Measurements from ENCODE around the gene RGS12. TPM values are rescaled to one million over a fixed set of nuclear protein-coding genes. Genes with fewer than 3 reads are reported as not detected.
"Not testable (repeated sequence)": the region's sequence is repeated elsewhere in the genome, so short reads cannot be mapped to it uniquely, and the experiment has no call there.

RGS12 gene
- total RNA-seq, 2 donors from 2014 or later: 13.3 to 16.6 TPM

GRCh38 chr4:3293401-3294391 is 875 bp downstream of the RGS12 start:
- ATAC-seq (no peak), DNase-seq (no peak)
- intact Hi-C loops (cut with DNase I): no loop called here

- intact Hi-C loops (cut with DNase I): no loop called here
- no peak for ATAC-seq
Observed at GRCh38 chr4:3294401-3295241, 1.8 kb downstream of the RGS12 start.

GRCh38 chr4:3295837-3296624 is 3.2 kb downstream of the RGS12 start:
- DNase-seq: no peak
- no peak for ATAC-seq
- intact Hi-C loops (cut with DNase I): no loop called here

More at GRCh38 chr4:3294401-3295241, 1.8 kb downstream of the RGS12 start:
- DNase-seq: no peak

DNA sequence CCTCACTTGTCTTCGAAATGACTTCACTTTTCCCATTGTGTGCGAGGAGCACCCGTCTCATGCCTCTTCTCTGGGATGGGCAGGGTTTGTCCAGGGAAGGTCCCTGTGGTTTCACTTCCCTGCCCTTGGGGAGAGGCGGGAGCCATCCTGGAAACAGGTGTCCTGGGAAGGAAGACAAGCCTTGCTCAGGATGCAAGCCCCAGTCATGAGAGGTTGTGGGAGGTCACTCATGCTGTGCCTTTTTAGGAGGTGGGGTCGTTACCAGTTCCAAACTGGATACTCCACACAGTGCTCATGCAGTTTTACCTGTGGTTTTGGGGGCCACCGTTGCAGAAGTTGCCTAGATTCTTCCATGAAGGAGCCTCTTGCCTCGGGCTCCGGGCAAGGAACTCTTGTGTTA is 3.8 kb downstream of the RGS12 start:
- ATAC-seq: no peak
- DNase-seq: no peak
- intact Hi-C loops (cut with DNase I): no loop called here

DNA sequence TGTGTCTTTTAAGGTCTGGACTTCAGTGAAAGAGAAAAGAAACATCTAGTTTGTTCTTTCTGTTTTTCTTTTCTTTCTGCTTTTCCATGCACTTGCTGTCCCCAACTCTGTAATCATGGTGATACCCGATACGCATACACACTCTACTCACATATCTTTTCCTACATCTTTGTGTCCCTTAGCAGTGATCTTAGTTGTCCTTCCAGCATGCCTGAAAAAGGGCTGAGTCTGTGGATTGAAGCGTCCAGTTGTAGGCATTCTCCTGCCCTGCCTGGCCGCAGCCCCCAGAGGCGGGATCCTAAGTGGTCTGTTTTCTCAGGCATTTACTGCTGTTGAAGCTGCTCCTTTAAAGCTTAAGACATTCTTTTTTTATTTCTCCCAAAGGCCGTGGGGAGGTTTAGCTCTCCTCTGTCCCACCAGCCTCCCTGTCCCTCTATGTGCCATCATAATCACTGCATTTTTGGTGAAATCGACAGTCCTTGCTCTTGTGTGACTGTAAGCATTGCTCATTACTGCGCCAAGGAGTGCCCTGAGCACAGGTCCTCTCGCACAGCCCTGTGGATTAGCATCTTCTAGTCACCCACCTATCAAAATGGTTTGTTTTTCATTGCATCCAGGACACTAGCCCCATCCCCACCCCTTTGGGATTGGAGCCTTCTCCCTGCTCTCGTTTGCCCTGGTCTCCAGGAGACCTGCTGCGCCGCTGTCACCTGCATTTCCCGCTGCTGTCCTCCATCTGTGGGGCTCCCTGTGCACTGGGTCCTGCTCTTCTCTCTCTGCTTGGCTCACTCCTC is 4.4 kb downstream of the RGS12 start:
- ATAC-seq (no peak), DNase-seq (no peak)
- intact Hi-C loops (cut with DNase I): no loop called here

DNA sequence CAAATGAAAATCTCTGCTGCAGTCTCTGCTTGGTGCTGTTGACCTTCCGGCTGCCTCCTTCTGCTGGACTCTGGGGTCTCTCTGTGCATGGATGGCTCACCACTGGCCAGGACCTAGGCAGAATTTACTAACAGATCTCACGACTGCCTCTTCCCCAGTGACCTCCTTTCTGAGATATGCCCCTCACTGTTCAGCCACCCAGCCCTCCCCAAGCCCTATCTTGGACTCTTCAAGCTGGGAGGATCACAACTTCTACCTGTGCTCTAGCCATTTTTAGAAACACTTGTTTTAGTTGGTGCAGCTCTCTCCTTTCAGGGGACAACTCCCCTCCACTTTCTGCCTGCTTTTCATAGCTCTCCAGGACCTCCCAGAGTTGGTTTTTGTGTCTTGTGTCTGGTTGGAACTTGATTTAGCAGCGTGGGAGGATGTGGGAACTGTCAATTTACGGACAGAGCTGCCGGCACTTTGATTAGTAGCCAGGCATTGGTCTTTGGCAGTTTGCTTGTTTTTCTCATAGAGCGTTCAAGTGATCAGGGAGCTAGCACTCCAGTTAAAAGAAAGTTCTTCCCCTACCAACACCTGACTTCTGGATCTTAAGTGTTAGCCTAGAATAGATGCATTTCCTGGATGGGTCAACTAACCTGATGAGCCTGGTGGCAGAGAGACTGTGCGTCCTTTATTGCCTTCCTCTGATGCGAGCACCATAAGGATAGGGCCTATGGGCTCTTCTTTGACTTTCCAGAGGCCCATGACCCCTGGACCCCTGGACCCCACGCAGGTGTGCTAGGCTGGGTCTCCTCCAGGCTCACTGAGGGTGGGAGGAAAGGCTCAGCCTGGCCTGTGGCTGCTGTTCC is 6.5 kb downstream of the RGS12 start:
- no peak for ATAC-seq
- intact Hi-C loops (cut with DNase I): no loop called here
- no peak for DNase-seq

- intact Hi-C loops (cut with DNase I): no loop called here
- ATAC-seq: no peak
- DNase-seq: peak; percentile 7
Observed at GRCh38 chr4:3299976-3300671, 7.3 kb downstream of the RGS12 start.

DNA sequence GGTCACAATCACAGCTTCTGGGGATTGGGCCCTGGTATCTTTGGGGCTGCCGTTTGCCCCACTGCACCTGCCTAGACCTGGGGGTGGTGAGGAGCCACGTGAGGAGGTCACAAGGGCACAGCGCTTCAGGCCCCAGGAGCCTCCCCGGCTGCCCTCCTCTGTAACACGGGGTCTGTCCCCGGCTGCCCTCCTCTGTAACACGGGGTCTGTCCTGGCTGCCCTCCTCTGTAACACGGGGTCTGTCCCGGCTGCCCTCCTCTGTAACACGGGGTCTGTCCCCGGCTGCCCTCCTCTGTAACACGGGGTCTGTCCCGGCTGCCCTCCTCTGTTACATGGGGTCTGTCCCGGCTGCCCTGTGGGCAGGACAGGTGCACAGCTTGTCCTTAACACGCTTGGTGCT is 8.1 kb downstream of the RGS12 start:
- ATAC-seq; DNase-seq; intact Hi-C loops (cut with DNase I): not testable (repeated sequence)

DNA sequence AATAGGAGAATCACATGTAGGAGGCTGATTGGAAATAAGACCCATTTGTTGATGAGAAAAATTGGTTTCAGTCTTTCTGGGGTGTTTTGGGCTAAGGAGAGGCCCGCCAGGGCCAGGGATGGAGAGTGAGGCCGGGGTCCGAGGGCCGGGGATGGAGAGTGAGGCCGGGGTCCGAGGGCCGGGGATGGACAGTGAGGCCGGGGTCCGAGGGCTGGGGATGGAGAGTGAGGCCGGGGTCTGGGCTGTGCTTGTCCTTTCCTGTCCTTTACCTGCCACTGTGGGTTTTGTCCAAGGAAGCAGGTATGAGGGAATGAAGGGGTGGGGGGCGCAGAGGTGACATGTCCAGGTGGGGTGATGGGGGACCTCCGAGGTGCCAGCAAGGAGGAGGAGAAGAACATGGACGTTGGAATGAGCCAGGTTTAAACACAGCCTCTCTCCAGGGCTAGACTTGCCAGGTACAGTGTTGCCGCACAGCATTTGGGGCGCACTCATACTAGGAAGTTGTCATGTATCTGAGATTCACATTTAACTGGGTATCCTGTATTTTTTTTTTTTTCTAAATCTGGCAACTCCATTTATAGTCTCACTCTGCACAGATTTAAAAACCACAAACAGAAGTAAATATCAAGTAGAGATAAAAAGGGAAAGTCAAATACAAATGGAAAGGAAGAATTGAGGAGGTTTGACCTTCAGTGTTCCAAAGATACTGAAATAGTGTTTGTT is 8.8 kb downstream of the RGS12 start:
- intact Hi-C loops (cut with DNase I): no loop called here
- peak; percentile 17 for DNase-seq
- no peak for ATAC-seq

- intact Hi-C loops (cut with DNase I): no loop called here
- ATAC-seq (no peak), DNase-seq (peak; percentile 54)
Observed at GRCh38 chr4:3302173-3302785, 9.5 kb downstream of the RGS12 start.

GRCh38 chr4:3302786-3303564 is 10.2 kb downstream of the RGS12 start:
- DNase-seq (peak; percentile 19), ATAC-seq (no peak)
- intact Hi-C loops (cut with DNase I): no loop called here

- no peak for DNase-seq
- ATAC-seq: no peak
- intact Hi-C loops (cut with DNase I): no loop called here
Observed at GRCh38 chr4:3303565-3303824, 10.7 kb downstream of the RGS12 start.

GRCh38 chr4:3303923-3304710 is 11.3 kb downstream of the RGS12 start:
- DNase-seq: peak; percentile 14
- intact Hi-C loops (cut with DNase I): no loop called here
- ATAC-seq: no peak

GRCh38 chr4:3304831-3305609 is 12.2 kb downstream of the RGS12 start:
- ATAC-seq: peak; percentile 66 to 69
- DNase-seq: peak; percentile 75
- intact Hi-C loops (cut with DNase I): no loop called here
